GM18858 (cell line): ENCODE data around the gene TOM1.

ENCODE experiments used
- ATAC-seq: cut with Tn5 transposase; IDR thresholded peaks from one replicate; pipeline ENCODE4 v1.9.1; 2021; ENCODE audit not compliant: unreplicated experiment

The TOM1 gene

DNA sequence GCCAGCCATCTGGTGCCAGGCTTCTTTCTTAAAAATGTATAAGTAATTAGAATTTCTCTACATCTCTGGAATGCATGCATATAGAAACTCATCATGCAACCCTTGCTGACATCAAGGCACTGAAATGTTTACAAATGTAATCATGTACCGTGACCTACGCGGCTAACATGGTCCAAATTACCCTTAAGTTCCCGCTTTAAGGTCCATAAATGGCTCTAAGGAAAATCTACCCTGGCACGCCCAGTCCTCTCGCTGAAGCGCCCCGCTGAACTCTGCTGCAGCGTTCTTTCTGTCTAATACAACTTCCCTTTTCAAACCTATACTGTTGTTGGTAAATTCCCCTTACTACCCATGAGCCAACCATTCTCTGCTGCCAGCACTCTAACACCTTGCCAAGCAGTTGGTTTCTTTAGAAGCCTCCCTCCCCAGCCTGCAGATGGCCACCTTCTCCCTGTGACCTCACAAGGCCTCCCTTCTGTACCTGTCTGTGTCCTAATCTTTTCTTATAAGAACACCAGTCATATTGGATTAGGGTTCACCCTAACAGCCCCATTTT lies 67.7 kb downstream of the TOM1 start:
- no peak for ATAC-seq

DNA sequence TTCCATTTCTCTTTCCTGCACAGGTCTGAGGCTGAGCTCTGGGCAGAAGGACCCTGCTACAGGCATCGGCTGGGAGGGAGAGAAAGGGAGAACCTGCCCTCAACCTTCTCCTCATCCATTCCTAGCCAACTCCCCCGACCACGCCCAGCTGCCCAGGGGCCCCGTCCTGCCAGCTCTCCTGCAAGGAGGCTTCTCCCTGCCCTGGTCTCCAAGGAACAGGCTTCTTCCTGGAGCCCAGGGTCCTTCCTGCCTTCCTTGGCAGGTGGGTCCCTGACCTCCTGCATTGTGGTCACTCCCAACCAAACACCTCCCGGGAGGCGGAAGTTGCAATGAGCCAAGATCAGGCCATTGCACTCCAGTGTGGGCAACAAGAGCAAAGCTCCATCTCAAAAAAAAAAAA lies 68.7 kb downstream of the TOM1 start:
- ATAC-seq = no peak

DNA sequence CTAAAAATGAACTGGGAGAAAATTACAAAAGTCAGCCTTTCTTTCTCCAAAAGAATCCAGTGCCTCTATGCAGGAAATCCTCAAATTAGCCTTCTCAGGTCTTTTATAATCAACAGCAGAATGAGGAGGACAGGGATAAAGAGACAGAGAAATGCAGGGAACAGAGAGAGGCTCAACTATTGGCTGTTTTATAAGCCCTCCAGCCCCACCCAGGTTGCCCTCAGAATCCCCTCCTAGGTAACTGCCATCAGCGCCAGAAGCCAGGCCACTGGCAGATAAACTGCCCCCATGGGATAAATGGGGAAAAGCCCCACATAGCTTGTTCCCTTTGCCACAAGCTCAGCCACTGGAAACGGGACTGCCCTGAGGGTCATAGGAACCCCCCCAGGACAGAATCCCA lies 70.3 kb downstream of the TOM1 start:
- no peak for ATAC-seq

DNA sequence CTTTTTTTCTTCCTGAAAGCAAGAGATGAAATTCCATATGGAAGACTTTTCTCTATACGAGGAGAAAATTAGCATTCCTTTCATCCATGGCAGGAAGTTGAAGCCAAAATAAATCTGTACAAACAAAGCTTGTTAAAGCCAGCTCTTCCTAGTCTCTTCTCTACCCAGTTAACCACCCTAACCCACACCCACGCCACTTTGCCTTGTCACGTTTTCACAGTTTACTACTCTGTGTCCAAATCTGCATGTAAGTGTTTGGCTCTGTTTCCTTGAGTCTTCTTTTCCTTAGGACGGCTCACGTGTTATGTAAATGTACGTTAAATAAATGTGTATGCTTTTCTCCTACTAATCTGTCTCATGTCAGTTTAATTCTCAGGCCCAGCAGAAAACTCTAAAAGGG lies 74.1 kb downstream of the TOM1 start:
- no peak for ATAC-seq

DNA sequence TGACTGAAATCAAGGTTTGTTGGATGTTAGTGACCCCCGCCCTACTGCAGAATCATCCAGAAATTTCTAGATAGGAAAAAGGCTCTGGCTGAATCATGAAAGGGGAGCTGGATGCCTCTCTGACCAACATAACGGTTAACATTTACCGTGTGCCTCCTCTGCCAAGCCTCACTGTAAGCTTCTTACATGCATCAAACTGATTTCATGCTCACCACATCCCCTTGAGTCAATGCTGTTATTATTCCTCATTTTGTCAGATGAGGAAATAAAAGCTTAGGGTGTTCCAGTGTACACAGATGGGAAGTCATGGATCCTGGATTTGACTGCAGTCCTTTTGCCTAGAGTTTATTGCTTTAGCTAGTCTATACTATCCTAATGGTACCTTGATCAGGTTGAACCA lies 75.3 kb downstream of the TOM1 start:
- ATAC-seq = no peak

DNA sequence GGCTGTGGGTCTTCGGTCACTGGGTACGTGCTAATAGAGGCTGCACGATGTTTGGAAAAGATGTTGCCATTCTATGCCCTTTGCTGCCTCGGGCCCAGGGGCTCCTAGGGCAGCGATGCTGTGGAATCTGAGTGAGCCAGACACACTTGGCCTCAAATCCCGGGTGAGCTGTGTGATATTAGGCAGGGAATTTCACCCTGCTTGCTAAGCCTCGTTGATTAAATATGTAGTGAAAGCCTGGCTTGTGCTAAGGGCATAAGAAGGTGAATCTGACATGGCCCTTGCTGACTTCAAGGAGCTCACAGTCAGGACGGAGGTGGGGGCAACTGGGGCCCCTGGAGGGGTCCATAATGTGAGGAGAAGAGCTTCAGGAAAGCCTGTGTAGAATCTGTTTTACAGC lies 75.8 kb downstream of the TOM1 start:
- no peak for ATAC-seq

DNA sequence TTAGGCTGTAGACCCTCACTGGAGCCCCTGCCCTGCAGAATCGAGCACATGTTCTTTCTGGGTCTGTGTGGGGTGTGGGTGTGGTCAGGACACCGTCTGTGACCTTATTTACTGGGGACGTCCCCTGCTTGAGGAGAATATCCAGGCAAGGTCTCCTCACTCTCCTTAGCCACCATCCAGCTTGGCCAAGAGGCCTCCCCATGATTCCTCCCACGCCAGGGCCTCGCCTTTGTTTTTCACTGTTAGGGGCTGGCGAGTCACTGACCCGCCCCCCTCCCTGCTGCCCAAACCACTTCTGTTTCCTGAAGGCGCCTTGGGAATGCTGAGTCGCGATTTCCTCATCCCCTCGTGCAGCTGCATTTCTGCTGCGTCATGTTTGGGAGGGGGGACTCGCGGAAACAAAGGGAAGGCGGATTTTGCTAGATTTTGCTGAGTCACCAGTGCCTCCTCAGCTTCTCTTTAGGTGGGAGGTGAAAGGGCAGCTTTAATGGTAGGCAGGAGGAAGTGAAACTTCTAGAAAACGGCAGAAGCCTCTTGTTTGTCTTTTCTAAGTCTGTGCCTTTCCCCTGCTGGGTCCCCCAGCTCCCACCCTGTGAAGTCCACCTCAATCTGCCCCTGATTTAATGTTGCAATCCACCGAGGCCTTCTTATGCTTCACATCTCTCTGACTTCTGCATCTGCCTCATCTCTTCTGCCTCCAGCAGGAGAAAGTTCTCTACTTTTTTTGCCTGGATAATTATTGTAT lies 77.2 kb downstream of the TOM1 start:
- no peak for ATAC-seq

DNA sequence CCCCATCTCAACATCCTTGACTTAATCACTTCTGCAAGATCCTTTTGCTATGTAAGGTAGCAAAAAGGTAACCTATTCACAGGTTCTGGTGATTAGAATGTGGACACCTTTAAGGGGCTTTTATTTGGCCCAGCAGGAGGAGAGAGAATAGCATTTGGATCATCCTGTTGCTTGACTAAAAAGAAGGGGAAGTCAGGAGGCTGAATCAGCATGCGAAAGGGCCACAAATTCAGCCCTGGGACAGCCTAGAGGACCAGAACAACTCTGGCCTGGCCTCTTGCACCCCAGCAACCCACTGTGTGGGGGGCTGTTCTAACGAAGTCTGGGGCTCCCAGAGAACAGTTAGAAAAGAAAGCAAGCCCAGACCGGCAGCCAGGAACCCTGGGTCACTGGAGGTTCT lies 78.0 kb downstream of the TOM1 start:
- no peak for ATAC-seq

DNA sequence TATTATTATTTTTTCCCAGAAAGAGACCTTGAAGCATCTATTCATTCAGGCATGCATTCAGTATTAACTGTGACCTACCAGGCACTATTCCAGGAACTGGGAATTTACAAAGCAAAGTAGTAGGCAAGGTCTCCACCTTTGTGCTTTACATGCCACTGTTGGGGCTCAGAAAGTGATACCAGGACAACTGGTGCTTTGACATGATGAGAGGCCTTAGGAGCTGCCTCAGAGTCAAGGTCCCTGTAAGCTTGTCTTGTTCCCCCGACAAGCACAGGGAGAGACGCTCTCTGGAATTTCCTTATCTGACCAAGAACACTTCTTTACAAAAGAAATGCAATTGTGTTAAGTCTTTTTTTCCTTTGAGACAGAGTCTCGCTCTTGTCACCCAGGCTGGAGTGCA lies 78.9 kb downstream of the TOM1 start:
- no peak for ATAC-seq

DNA sequence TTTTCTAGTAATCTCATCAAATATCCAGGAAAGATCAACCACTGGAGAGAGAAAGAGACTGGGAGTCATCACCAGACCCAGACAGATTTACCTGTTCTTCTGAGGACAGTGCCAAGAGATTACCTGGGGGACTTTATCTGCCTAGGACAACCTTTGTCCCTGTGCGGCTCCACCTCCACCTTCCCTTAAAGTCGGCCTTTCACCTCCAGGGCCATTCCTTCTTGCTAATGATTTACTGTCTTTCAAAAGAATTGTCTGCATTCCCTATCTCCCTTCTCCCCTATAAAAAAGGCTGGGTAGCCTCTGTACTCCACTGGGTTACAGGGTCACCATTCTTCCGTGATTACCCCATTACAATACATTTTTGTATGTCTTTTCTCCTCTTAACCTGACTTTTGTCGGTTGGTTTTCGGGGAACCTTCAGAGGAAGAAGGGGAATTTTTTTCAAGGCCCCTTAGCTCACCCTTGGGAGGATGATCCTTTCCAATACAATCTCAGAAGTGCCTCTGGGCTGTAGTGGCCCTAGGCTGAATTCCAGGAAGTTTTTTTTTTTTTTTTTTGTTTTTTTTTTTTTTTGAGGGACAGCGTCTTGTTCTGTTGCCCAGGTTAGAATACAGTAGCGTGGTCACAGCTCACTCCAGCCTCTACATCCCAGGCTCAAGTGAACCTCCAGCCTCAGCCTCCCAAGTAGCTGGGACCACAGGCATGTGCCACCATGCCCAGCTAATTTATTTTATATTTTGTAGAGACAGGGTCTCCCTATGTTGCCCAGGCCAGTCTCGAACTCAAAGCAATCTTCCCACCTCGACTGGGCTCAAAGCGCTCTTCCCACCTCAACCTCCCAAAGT lies 79.7 kb downstream of the TOM1 start:
- ATAC-seq = no peak

DNA sequence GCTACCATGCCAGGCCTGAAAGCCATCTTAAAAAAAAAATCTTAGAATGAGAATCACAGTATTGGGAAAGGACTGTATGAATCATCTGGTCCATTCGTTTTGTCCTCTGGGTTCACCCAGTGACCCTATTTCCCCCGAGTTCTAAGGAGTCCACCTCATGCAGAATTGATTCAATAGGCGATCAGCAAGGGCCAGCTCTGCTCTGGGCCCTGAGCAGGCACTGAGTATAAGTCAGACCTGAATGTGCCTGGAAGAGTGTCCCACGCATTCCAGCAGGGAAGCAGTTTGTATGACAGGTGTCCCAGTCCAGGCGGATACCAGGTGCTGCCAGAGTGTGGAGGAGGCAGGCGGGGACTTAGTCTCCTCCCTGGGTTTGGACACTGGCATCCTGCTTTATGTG lies 80.3 kb downstream of the TOM1 start:
- no peak for ATAC-seq

DNA sequence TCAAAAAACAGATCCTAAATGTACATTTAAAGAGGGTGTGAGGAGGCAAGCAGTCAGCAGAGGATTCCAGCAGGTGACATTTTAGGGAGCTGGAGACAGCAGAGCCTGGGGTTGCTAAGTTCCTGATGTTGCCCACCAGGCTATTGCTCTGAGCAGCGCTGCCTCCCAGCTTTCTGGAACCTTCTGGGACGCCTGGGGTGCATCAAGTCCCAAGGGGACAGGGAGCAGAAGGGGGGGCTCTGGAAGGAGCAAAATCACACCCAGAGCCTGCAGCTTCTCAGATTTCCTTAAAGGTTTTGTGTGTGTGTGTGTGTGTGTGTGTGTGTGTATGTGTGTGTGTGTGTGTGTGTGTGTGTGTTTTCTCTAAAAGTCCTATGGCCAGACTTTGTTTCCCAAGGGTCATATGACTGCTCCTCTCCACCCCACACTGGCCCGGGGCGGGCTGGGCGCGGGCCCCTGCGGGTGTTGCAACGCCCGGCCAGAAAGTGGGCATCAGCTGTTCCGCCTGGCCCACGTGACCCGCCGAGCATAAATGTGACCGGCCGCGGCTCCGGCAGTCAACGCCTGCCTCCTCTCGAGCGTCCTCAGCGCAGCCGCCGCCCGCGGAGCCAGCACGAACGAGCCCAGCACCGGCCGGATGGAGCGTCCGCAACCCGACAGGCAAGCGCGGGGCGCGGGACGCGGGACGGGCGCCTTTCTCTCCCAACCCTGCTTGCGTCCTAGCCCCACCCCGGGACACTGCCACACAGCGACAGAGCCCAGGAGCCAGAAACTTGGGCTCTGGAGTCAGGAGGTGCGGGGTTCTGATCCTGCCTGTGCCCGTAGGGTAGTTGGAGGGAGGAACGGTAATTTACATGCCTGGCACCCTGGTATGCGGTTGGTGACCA lies 81.1 kb downstream of the TOM1 start, which contains the start of gene HMOX1:
TSS of gene HMOX1 (plus strand) at position 560 of the 887 bp plus-strand sequence. CDS start at position 638, 78 bp downstream.
- ATAC-seq = no peak

DNA sequence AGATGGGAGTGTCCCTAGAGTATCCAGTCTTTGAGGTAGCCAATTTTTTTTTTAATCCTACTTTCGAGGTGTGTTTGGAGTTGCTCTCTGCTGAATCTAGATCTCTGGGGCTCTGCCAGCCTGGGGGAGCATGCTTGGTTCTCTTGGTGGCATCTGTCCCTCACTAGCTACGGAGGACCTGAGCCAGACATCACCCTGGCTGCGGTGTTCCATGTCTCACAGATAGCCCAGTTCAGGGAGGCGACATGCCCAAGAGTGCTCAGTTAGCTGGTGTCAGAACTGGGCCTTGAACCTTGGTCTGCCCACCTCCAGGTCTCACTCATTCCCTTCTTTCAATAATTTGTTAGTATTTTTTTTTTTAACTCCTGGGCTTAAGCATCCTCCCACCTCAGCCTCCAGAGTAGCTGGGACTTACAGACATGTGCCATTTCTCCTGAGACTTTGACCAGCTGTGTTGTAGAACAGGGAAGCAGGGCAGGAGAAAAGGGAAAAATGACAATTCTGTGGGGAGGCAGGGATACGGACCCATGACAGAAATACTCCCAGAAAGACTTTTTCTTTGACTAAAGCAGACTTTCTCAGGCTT lies 81.8 kb downstream of the TOM1 start:
- ATAC-seq = no peak

DNA sequence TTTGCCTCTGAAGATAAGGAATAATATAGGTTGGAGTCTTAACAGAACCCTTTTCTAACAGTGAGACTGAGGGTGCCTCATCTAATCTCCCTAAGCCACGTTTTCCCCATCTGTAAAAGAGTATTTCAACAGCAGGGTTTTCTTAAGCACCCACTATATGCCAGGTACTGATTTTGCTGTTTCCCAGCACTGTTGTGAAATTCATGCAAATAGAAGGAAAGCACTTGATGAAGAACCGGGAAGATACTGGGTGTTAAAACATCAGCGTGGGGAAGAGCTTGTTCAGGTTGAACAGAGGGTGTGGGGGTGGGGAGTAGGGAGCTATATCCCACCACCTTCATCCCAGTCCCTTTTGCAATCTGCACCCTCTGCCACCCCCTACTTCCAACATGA lies 84.0 kb downstream of the TOM1 start:
- ATAC-seq = no peak

DNA sequence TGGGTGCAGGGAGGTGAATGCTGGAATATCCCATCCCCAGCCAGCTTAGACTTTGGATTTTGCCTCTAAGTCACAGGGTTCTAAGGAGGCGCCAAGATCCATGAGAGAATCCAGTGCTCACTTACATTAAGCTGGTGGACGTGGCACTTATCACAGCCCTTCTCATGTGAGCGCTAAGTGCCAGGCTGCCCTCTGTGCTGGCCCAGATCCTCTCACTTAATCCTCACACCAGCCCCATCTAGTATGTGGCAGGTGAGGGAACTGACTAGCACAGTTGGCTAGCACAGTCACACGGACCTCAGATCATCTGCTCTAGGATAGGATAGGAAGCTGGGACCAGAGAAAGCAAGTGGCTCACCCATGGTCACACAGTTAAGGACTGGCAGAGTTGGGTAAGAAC lies 84.8 kb downstream of the TOM1 start:
- no peak for ATAC-seq

DNA sequence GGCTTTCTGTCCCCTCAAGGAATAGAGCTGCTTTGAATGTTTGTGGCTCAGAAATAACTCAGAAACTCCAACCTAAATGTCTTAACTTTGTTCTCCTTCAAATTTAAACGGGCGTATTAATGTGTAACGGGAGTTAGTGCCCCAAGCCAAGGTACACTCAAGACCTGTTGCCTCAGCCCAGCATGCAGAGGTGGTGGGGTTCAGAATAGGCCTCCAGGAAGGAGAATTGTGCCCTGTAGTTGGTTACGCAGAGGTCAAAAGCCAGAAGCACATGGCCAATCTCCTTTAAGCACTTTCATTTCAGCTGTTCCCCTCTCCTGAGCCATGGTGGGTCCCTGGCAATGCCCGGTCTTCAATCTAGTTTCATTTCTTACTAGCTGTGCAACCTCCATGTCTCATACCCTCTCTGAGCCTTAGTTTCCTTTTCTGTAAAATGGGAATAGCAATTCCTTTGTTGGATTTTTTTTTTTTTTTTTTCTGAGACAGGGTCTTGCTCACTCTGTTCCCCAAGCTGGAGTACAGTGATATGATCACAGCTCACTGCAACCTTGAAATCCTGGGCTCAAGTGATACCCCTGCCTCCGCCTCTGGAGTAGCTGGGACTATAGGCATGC lies 85.4 kb downstream of the TOM1 start:
- no peak for ATAC-seq

DNA sequence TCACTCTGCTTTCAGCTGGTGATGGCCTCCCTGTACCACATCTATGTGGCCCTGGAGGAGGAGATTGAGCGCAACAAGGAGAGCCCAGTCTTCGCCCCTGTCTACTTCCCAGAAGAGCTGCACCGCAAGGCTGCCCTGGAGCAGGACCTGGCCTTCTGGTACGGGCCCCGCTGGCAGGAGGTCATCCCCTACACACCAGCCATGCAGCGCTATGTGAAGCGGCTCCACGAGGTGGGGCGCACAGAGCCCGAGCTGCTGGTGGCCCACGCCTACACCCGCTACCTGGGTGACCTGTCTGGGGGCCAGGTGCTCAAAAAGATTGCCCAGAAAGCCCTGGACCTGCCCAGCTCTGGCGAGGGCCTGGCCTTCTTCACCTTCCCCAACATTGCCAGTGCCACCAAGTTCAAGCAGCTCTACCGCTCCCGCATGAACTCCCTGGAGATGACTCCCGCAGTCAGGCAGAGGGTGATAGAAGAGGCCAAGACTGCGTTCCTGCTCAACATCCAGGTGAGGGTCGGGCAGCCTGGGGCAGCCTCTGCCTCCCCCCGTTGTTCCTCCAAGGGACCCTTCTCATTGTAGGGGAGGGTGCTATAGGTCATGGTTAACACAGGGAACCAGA lies 87.1 kb downstream of the TOM1 start:
- no peak for ATAC-seq

DNA sequence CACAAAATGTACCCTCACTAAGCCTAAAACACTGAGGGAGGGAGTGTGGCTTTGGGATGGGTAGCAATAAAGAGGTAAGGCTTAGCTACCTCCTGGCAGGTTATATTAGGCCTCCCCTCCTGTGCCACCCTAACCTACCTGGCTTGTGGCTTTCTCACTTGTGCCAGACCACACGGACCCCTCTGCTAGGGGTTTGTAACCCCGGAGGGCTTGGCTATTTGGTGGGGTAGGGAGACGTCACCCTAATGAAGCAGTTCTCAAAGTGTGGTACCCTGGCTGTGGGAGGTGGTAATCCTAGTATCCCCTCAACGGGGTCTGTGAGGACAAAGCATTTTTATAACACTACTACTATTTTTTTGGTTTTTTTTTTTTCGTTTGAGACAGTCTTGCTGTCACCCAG lies 91.2 kb downstream of the TOM1 start:
- no peak for ATAC-seq

DNA sequence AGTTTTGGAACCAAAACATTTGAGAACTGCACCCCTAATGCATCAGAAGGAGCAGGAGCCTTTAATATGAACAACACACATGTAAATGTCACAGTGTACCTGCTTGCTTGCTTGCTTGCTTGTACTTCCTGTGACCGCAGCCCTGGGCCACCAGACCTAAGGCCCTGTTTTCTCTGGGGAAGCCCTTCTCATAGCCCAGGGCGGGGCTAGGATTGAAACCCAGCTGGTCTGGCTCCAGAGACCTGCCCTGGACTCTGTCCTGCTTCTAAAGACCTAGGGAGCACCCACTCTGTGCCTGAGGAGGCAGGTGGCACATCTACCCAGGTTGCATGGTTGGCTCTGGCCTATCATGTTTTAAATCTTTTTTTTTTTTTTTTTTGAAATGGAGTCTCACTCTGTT lies 92.7 kb downstream of the TOM1 start:
- no peak for ATAC-seq
